Measurements from ENCODE around the gene EFNA5. TPM values are rescaled to one million over a fixed set of nuclear protein-coding genes. Genes with fewer than 3 reads are reported as not detected.

EFNA5 gene
- polyA plus RNA-seq, 3 donors, result 0.01 TPM; not detected in 2

DNA sequence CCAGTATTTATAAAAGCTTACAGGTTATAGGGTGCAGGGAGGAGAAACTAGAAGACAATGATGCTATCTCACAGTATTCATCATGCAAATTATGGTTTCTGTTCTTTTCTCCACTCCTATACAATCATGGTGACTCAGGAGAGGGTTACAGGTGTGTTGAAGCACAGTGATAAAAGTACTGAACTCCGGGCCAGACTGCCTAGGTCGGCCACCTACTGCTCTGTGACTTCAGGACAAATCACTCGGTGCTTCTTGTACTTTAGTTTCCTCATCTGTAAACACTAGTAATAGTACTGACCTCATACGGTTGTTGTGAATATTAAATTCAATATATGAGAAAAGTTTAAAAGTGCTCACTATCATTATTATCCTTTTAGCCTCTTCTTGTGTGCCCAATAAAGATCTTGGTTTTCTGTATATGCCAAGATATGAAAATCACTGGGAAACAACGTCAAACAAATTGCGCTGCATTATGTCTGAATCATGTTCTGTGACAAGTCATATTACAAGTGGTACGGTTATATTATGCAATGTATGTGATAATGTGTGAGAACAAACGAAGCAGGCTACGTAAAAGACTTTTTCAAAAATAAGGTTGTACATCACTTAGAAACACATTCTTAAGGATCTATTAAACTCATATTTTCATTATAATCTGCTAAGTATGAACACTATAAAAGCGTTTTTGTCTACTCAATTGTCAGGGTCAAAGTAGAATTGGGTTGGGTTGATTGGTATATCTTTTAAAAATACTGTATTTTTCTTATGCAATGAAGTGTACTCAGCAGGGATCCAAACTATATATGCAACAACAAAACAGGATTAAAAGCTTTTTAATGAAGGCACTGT is 153.3 kb downstream of the EFNA5 start:
- Histone ChIP-seq H3K27ac (ENCODE audit: low read depth in 1 of 2, low read length in 2 of 2) (no peak overlapping the region), H3K4me2 (replicated peaks; ENCODE audit: extremely low read depth, low read length, poor library complexity, severe bottlenecking) (no peak overlapping the region), H3K4me3 (replicated peaks in 1 of 3; ENCODE audit: low read depth in 2 of 3, low read length in 3 of 3) (no peak overlapping the region), H2AFZ (ENCODE audit: insufficient read depth, low read depth, low read length, poor library complexity, severe bottlenecking) (no peak overlapping the region), H4K20me1 (ENCODE audit: insufficient read depth, low read length) (no peaks in the 10 kb centered on the region), H3K36me3 (replicated peaks in 1 of 2; ENCODE audit: control insufficient read depth in 1 of 2, insufficient read depth in 2 of 2, low read length in 2 of 2) (no peaks in the 10 kb centered on the region), H3K9me3 (replicated peaks in 1 of 2; ENCODE audit: control insufficient read depth in 1 of 2, insufficient read depth in 1 of 2, low read length in 2 of 2) (no peaks in the 10 kb centered on the region), H3K79me2 (ENCODE audit: insufficient read depth, low read length) (no peaks in the 10 kb centered on the region), H3K27me3 (ENCODE audit: control insufficient read depth in 2 of 2, insufficient read depth in 2 of 2, low read length in 2 of 2) (no peaks in the 10 kb centered on the region), H3K9ac (ENCODE audit: insufficient read depth, low read length, poor library complexity, severe bottlenecking) (no peak overlapping the region), H3K4me1 (ENCODE audit: control insufficient read depth in 1 of 2, insufficient read depth in 2 of 2, low read length in 2 of 2) (no peaks in the 10 kb centered on the region)
- Mint-ChIP-seq H3K36me3 (no peaks in the 10 kb centered on the region), H3K4me3 (no peak overlapping the region), H3K9me3 (peaks cover 0 to 3% (median 1%) of the 10 kb centered on the region in 7 donors), H3K27ac (no peak overlapping the region), H3K27me3 (ENCODE audit: low read depth in 3 of 3) (peaks cover 0 to 3% (median 2%) of the 10 kb centered on the region in 3 donors), H3K4me1 (no peaks in the 10 kb centered on the region)
- 100% methylated on average over 2 of the region's 10 CpGs for WGBS (ENCODE audit: insufficient coverage)
- DNase-seq, result no peak
- intact Hi-C loops (cut with micrococcal nuclease), result no loop called here
- TF ChIP-seq, protein P1, sequence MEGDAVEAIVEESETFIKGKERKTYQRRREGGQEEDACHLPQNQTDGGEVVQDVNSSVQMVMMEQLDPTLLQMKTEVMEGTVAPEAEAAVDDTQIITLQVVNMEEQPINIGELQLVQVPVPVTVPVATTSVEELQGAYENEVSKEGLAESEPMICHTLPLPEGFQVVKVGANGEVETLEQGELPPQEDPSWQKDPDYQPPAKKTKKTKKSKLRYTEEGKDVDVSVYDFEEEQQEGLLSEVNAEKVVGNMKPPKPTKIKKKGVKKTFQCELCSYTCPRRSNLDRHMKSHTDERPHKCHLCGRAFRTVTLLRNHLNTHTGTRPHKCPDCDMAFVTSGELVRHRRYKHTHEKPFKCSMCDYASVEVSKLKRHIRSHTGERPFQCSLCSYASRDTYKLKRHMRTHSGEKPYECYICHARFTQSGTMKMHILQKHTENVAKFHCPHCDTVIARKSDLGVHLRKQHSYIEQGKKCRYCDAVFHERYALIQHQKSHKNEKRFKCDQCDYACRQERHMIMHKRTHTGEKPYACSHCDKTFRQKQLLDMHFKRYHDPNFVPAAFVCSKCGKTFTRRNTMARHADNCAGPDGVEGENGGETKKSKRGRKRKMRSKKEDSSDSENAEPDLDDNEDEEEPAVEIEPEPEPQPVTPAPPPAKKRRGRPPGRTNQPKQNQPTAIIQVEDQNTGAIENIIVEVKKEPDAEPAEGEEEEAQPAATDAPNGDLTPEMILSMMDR (IDR thresholded peaks at IDR 0.05), result no peak

DNA sequence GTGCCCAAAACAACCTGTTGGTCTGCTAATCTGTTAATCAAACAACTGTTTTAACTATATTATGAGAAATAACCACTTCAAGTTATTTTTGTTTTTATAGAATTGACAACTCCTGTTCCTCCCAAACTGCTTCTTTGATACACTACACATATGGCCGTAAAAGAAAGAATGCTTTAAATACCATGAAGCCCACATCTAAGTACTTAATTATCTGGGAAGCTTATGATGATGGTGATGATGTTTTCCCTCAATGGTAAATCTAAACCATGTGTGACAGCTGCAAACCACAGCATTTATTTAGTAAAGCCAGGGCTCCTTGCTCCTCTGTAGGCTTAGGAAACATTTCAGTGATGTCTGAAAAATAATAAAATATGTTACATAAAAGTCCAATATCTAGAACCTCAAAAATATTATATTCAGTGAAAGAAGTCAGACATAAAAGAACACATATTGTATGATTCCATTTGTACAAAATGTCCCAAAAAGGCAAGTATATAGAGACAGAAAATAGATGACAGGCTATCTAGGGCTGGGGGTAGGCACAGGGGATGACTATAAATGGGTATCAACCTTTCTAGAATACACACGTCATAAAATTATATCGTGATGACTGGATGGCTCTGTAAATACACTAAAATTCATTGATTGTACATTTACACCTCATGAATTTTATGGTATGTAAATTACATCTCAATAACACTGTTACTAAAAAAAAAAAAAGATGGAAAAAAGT is 154.1 kb downstream of the EFNA5 start:
- intact Hi-C loops (cut with micrococcal nuclease), result no loop called here
- H4K20me1 ChIP-seq (ENCODE audit: insufficient read depth, low read length), result no peaks in the 10 kb centered on the region
- DNase-seq, result no peak
- no peak overlapping the region for H2AFZ ChIP-seq (ENCODE audit: insufficient read depth, low read depth, low read length, poor library complexity, severe bottlenecking)
- peak overlapping the region in 1 of 7 donors; percentile 41 for H3K27ac Mint-ChIP-seq
- H3K4me2 ChIP-seq (replicated peaks; ENCODE audit: extremely low read depth, low read length, poor library complexity, severe bottlenecking), result no peak overlapping the region
- H3K9me3 ChIP-seq (replicated peaks in 1 of 2; ENCODE audit: control insufficient read depth in 1 of 2, insufficient read depth in 1 of 2, low read length in 2 of 2), result no peaks in the 10 kb centered on the region
- H3K27ac ChIP-seq (ENCODE audit: low read depth in 1 of 2, low read length in 2 of 2), result no peak overlapping the region
- peaks cover 0 to 3% (median 2%) of the 10 kb centered on the region in 3 donors for H3K27me3 Mint-ChIP-seq (ENCODE audit: low read depth in 3 of 3)
- H3K27me3 ChIP-seq (ENCODE audit: control insufficient read depth in 2 of 2, insufficient read depth in 2 of 2, low read length in 2 of 2), result no peaks in the 10 kb centered on the region
- no CpG with 5 or more reads among the region's 3 CpGs for WGBS (ENCODE audit: insufficient coverage)
- no peaks in the 10 kb centered on the region for H3K79me2 ChIP-seq (ENCODE audit: insufficient read depth, low read length)
- no peaks in the 10 kb centered on the region for H3K36me3 Mint-ChIP-seq
- no peaks in the 10 kb centered on the region for H3K4me1 ChIP-seq (ENCODE audit: control insufficient read depth in 1 of 2, insufficient read depth in 2 of 2, low read length in 2 of 2)
- no peak overlapping the region for H3K9ac ChIP-seq (ENCODE audit: insufficient read depth, low read length, poor library complexity, severe bottlenecking)
- no peaks in the 10 kb centered on the region for H3K4me1 Mint-ChIP-seq
- H3K4me3 Mint-ChIP-seq, result no peak overlapping the region
- peaks cover 0 to 3% (median 1%) of the 10 kb centered on the region in 7 donors for H3K9me3 Mint-ChIP-seq
- TF ChIP-seq, protein P1 (IDR thresholded peaks at IDR 0.05), result no peak
- H3K36me3 ChIP-seq (replicated peaks in 1 of 2; ENCODE audit: control insufficient read depth in 1 of 2, insufficient read depth in 2 of 2, low read length in 2 of 2), result no peaks in the 10 kb centered on the region
- H3K4me3 ChIP-seq (replicated peaks in 1 of 3; ENCODE audit: low read depth in 2 of 3, low read length in 3 of 3), result no peak overlapping the region

All from CD14-positive monocyte (primary cell).